Body of pancreas (tissue), 4 donors: Measurements from ENCODE around the gene ATOH1.

Source experiments
- POLR2A ChIP-seq, 3 donors: fragments of 450-650 bp; IDR thresholded peaks; one replicate each; pipeline ENCODE4 v1.6.1; 2016; ENCODE audit warnings: antibody characterized with exemption in 3 of 3, mild to moderate bottlenecking in 2 of 3
- TF ChIP-seq, protein P1 (sequence below), 7 experiments: fragments of 450-650 bp in 4 of 7; fragments of 200-600 bp in 3 of 7; sonication (generic) in 3 of 7; IDR thresholded peaks; one replicate each; pipeline ENCODE4 v1.5.1; 2016 to 2019; ENCODE audit warnings: antibody characterized with exemption in 7 of 7

DNA sequence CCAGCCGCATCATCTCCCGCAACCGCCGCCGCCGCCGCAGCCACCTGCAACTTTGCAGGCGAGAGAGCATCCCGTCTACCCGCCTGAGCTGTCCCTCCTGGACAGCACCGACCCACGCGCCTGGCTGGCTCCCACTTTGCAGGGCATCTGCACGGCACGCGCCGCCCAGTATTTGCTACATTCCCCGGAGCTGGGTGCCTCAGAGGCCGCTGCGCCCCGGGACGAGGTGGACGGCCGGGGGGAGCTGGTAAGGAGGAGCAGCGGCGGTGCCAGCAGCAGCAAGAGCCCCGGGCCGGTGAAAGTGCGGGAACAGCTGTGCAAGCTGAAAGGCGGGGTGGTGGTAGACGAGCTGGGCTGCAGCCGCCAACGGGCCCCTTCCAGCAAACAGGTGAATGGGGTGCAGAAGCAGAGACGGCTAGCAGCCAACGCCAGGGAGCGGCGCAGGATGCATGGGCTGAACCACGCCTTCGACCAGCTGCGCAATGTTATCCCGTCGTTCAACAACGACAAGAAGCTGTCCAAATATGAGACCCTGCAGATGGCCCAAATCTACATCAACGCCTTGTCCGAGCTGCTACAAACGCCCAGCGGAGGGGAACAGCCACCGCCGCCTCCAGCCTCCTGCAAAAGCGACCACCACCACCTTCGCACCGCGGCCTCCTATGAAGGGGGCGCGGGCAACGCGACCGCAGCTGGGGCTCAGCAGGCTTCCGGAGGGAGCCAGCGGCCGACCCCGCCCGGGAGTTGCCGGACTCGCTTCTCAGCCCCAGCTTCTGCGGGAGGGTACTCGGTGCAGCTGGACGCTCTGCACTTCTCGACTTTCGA is 654 bp downstream of the ATOH1 start:
- TF ChIP-seq, protein P1, sequence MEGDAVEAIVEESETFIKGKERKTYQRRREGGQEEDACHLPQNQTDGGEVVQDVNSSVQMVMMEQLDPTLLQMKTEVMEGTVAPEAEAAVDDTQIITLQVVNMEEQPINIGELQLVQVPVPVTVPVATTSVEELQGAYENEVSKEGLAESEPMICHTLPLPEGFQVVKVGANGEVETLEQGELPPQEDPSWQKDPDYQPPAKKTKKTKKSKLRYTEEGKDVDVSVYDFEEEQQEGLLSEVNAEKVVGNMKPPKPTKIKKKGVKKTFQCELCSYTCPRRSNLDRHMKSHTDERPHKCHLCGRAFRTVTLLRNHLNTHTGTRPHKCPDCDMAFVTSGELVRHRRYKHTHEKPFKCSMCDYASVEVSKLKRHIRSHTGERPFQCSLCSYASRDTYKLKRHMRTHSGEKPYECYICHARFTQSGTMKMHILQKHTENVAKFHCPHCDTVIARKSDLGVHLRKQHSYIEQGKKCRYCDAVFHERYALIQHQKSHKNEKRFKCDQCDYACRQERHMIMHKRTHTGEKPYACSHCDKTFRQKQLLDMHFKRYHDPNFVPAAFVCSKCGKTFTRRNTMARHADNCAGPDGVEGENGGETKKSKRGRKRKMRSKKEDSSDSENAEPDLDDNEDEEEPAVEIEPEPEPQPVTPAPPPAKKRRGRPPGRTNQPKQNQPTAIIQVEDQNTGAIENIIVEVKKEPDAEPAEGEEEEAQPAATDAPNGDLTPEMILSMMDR (IDR thresholded peaks at IDR 0.05) = no peak
- TF ChIP-seq POLR2A (IDR thresholded peaks at IDR 0.05) = no peak
